Stomach smooth muscle (tissue), 2 donors: ENCODE results near the gene ANKRD53.

Source experiments
- H3K27ac ChIP-seq: one replicate; pipeline ENCODE4 v1.7.0; 2013; ENCODE audit warnings: mild to moderate bottlenecking, low read length, inconsistent platforms
- H3K27me3 ChIP-seq, 2 donors: one replicate each; pipeline ENCODE4 v1.7.0; 2013; ENCODE audit warnings: low read length in 2 of 2; ENCODE audit not compliant: insufficient read depth in 2 of 2, control insufficient read depth in 1 of 2
- H3K36me3 ChIP-seq, 2 donors: one replicate each; pipeline ENCODE4 v1.7.0; 2013; ENCODE audit warnings: low read length in 2 of 2; ENCODE audit not compliant: control insufficient read depth in 2 of 2, insufficient read depth in 2 of 2
- H3K4me1 ChIP-seq: one replicate; pipeline ENCODE4 v1.7.0; 2013; ENCODE audit warnings: low read length; ENCODE audit not compliant: control insufficient read depth, insufficient read depth
- H3K4me3 ChIP-seq, 2 donors: one replicate each; pipeline ENCODE4 v1.7.0; 2013; ENCODE audit warnings: low read length in 2 of 2
- H3K9ac ChIP-seq, 2 donors: one replicate each; pipeline ENCODE4 v1.7.0; 2013; ENCODE audit warnings: low read length in 2 of 2, mild to moderate bottlenecking in 1 of 2
- H3K9me3 ChIP-seq, 2 donors: one replicate each; pipeline ENCODE4 v1.7.0; 2013; ENCODE audit warnings: low read length in 2 of 2; ENCODE audit not compliant: control insufficient read depth in 2 of 2
- donor health status: healthy.
- donor health status: Pancreatic carcinoma.

The ANKRD53 gene

DNA sequence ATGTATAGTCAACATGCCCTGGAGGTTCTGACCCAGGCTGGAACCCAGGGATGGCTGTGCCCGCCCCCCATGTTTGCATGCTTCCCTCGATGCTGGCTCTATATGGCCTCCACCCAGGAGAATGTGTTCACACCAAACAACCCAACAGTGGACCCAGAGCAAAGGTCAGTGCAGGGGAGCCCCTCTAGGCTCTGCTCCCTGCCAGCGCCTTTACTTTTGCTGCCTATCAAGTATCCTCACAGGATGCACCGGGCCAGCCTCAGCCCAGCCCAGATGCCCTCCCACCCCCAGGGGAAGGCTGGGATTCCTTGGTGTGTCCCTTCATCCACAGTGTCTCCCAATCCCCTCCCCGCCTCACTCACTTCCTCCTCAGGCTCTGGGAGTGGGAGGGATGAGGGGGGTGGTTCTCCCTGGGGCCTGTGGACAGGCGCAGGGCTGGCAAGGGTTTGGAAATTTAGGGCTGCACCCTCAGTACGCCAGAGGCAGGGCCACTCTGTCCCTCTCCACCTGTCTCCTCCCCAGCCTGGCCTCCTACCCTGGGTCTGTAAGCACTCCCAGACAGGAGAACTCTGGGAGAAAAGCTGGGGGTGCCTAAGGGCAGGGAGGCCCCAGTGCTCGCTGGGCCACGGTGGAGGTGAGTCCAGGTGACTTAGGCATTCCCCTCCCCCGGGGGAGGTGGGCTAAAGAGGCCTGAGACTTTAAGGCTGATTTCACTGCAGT lies 40.4 kb upstream of the ANKRD53 start:
- Histone ChIP-seq H3K4me1 (no peaks in the 10 kb centered on the region), H3K9ac (no peak overlapping the region), H3K27ac (no peak overlapping the region), H3K27me3 (peaks cover 5 to 33% of the 10 kb centered on the region in 2 donors), H3K9me3 (no peaks in the 10 kb centered on the region), H3K4me3 (no peak overlapping the region), H3K36me3 (no peaks in the 10 kb centered on the region)

DNA sequence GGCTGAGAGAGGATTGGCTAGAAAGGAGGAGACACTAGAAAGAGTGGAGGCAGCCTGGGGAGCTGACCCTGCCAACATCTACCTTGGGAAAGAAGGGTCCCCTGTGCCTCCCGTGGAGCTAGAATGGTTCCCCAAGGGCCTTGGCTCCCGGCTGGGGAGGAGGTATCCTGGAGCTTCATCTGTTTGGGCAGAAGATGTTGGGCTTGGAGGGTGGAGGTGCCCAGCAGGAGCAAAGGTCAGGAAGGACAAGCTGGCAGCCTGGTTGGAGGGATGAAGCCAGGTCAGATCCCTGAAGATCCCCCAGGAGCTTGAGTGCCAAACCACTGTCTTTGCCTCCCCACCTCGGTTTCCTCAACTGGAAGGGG lies 39.9 kb upstream of the ANKRD53 start:
- H3K27me3 ChIP-seq: peaks cover 5 to 29% of the 10 kb centered on the region in 2 donors
- no peaks in the 10 kb centered on the region for H3K9me3 ChIP-seq
- H3K4me1 ChIP-seq: no peaks in the 10 kb centered on the region
- H3K9ac ChIP-seq: no peak overlapping the region
- no peak overlapping the region for H3K4me3 ChIP-seq
- H3K27ac ChIP-seq: no peak overlapping the region
- H3K36me3 ChIP-seq: no peaks in the 10 kb centered on the region

DNA sequence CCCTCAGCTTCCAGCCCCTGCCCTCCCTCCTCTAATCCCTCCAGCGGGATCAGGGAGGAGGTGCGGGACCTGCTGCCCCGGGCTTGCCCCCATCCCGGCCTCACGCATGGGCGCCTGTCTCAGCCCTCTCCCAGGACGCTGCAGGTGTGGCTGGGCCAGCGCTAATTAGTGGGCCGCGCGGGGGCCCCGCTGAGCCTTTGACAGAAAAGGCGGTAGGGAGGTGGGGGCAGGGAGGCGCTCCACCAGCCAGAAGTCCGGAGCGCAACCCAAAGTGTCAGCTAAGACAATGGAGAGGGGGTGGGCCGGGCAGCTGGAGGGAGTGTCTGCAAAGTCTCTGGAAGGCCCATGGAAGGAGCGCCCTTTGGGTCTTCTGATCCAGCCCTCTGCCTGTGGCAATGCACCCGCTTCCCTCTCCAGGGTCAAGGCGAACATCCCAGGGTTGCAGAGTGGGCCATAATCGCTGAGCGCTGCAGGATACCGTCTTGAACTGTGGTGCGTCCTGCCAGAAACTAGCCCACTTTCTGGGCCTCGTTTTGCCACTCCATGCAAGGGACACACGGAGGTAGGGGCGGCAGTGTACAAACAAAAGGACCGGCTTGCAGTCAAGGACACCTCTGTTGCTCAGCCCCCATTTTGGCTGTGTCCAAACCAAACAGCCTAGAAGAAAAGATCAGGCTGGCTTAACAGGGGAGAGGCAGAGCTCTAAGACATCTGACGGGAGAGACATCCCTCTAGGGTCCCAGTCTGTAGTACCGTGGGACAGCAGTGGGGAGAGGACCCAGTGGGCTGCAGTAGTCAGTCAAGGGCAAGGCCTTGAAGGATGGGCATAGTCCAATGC lies 39.2 kb upstream of the ANKRD53 start:
- peaks cover 5 to 28% of the 10 kb centered on the region in 2 donors for H3K27me3 ChIP-seq
- no peak overlapping the region for H3K4me3 ChIP-seq
- no peaks in the 10 kb centered on the region for H3K36me3 ChIP-seq
- no peaks in the 10 kb centered on the region for H3K4me1 ChIP-seq
- H3K9me3 ChIP-seq: no peaks in the 10 kb centered on the region
- H3K27ac ChIP-seq: no peak overlapping the region
- no peak overlapping the region for H3K9ac ChIP-seq

DNA sequence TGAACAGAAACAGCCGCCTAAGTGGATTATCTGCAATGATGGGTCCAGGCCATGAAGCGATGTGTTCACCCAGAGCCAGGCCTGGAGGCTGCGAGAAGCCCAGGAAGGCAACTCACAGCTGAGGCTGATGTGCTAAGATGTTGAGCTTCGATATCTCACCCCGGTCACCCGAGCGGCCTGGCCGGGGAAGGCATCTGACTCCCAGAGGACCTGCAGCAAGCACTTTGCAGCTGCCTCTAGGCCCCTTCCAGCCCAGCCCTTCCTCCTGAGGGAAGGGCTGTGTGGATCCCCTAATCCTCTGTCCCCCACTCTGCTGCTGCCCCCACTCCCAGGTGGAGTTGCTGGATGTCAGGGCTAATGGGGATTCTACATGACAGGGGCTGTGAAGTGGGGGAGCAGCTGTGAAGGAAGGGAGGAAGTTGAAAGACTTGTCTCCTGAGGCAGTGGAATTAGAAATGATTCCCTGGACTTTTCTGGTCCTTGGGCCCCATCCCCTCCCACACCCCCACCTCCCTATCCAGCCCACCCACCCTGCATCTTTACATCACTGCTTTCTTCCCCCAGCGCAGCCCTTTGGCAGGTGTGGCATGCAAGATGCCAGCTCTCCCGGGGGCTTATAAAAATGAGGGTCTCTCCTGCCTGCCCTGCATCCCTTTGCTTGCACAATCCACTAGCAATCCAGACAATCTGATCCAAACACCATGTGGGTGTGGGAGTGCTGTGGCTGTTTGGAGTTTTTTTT lies 38.4 kb upstream of the ANKRD53 start:
- no peak overlapping the region for H3K27ac ChIP-seq
- no peak overlapping the region for H3K4me3 ChIP-seq
- no peaks in the 10 kb centered on the region for H3K4me1 ChIP-seq
- H3K27me3 ChIP-seq: peaks cover 5 to 25% of the 10 kb centered on the region in 2 donors
- no peak overlapping the region for H3K9ac ChIP-seq
- H3K9me3 ChIP-seq: no peaks in the 10 kb centered on the region
- no peaks in the 10 kb centered on the region for H3K36me3 ChIP-seq

DNA sequence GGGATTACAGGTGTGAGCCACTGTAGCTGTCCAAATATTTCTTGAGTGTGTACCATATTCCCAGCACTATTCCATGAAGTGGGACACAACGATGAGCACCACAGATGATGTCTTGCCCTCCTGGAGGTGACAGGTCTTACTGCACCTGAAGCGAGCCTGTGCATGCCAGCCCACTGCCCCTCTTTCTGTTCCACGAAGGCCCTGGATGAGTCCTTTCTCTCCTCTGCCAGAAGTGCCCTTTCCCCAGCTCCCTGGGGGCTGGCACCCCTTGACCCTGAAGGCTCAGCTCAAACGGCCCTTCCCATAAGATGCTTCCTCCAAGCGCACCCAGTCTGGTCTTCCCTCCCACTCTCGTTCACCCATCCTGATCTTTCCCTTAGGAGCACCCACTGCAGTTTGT lies 37.2 kb upstream of the ANKRD53 start:
- H3K4me1 ChIP-seq: no peaks in the 10 kb centered on the region
- H3K27me3 ChIP-seq: peaks cover 5 to 24% of the 10 kb centered on the region in 2 donors
- H3K4me3 ChIP-seq: no peak overlapping the region
- no peak overlapping the region for H3K9ac ChIP-seq
- H3K36me3 ChIP-seq: no peaks in the 10 kb centered on the region
- no peaks in the 10 kb centered on the region for H3K9me3 ChIP-seq
- no peak overlapping the region for H3K27ac ChIP-seq

DNA sequence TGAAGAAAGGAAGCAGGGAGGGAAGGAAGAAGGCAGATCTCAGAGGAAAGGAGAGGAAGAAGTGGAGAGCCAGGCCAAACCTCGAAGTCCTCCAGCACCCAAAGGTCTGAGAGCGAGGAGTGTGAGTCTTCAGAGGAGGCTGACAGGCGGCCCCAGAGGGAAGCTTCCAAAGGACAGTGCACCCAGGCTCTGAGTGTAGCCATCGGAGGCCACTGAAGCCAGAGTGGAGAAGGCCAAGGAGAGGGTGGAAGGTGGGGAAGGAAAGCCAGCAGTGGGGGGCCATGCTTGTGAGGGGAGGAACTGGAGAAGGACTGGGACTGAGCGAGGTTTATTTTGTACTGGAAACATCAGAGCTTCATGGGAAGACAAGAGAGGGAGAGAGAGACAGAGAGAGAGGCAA lies 36.7 kb upstream of the ANKRD53 start:
- Histone ChIP-seq H3K9ac (no peak overlapping the region), H3K27me3 (peaks cover 5 to 24% of the 10 kb centered on the region in 2 donors), H3K27ac (no peak overlapping the region), H3K36me3 (no peaks in the 10 kb centered on the region), H3K4me3 (no peak overlapping the region), H3K4me1 (no peaks in the 10 kb centered on the region), H3K9me3 (no peaks in the 10 kb centered on the region)

DNA sequence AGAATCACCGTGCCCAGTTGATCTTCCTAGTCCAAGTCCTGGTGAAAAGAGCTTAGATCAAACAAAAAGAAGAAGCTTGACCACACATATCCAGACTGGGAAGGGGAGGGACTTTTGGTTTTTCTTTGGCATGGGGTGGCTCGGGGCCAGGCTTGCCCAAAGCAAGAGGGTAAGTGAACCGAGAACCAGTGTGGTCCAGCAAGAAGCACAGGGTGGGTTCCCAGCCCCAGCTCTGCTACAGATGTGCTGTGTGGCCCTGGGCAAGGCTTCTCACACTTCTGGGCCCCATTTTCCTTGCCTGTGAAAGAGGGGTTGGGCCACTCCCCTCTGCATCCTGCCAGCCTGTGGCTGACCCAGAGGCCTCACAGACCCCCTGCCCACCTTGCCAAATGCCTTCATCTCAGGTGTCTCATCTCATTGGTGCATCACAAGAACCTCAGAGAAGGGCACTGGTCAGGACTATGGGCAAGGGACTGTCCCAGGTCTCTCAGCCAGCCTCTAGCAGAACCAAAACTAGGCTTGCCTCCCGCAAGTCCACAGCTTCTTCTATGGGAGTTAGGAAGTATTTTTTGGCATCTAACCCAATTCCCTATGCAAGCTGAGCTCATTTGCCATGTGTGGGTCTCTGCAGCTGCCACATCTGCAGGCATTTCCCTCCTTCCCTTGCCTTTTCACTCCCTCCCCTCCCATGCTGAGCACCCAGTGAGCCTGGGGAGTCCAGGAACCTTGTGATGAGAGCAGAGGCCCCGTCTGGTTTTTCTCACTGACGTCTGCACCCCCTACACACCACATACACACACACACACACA lies 35.8 kb upstream of the ANKRD53 start:
- H3K9ac ChIP-seq: no peak overlapping the region
- no peak overlapping the region for H3K27ac ChIP-seq
- no peak overlapping the region for H3K4me3 ChIP-seq
- H3K36me3 ChIP-seq: no peaks in the 10 kb centered on the region
- H3K27me3 ChIP-seq: peaks cover 11 to 32% of the 10 kb centered on the region in 2 donors
- H3K4me1 ChIP-seq: peaks cover under 1% of the 10 kb centered on the region
- H3K9me3 ChIP-seq: no peaks in the 10 kb centered on the region

DNA sequence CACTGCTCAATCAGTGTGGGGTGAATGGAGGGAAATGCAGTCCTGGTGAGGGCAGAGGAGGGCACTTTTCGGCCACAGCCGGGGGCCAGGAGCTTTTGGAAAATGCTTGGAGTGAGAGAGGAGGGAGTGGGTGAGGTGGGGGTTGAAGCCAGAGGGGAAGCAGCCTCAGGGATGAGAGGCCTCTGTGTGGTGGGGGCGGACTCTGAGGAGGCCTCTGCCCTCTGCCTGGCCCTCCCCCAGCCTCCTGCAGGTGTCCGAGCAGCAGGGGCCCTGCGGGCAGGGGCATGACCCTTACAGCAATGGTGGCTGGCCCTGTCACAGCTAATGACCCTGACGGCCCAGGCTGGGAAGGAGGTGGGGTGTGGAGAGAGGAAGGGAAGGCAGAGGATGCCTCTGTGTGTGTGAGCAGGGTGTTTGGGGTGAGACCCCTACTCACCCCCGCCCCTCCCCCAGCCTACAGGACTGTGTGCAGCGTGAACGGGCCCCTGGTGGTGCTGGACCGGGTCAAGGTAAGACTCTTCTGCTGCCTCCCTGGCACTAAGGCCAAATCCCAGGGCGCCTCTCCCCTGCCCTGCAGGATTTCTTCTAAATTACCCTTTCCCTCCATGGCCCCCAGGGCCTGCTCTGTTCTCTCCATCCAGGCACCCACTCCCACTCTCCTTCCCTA lies 35.1 kb upstream of the ANKRD53 start:
- Histone ChIP-seq H3K27me3 (peaks cover 13 to 31% of the 10 kb centered on the region in 2 donors), H3K4me3 (no peak overlapping the region), H3K36me3 (no peaks in the 10 kb centered on the region), H3K9ac (no peak overlapping the region), H3K27ac (no peak overlapping the region), H3K9me3 (no peaks in the 10 kb centered on the region), H3K4me1 (peaks cover 7% of the 10 kb centered on the region)

DNA sequence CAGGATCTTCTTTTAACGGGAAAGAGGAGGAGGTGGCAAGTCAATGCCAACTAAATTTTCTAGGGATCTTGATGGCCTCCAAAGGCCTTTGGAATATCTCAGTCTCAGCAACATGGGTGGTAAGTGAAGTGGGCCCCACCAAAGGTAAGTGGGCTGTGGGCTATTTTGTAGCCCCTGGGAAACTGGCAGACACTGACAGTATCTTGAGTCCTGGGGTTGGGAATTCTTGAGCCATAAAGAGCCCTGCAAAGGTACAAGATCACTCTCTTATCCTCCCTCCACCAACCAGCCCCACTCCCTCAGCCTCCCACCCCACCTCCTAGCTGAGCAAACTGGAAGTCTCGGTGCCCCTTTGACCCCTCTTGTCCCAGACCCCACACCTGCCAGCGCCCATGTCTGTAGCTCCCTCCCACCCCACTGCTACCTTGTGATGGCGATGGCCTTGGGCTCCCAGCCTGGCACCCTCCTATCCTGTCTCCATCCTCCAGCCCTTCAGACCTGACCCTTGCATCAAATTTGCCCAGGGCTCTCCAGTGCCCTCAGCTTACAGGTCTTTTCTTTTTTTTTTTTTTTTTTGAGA lies 34.2 kb upstream of the ANKRD53 start:
- peaks cover 10 to 27% of the 10 kb centered on the region in 2 donors for H3K27me3 ChIP-seq
- H3K9me3 ChIP-seq: no peaks in the 10 kb centered on the region
- H3K36me3 ChIP-seq: no peaks in the 10 kb centered on the region
- H3K27ac ChIP-seq: no peak overlapping the region
- no peak overlapping the region for H3K4me3 ChIP-seq
- H3K4me1 ChIP-seq: peaks cover 11% of the 10 kb centered on the region
- H3K9ac ChIP-seq: no peak overlapping the region
